Glutamatergic neuron (in vitro differentiated cells): ENCODE results near the gene DNM3. TPM values are rescaled to one million over a fixed set of nuclear protein-coding genes. Genes with fewer than 3 reads are reported as not detected.

Source experiments
- DNase-seq: peaks from one replicate; pipeline ENCODE4 v3.0.0; 2022
- H3K27ac Mint-ChIP-seq: one replicate; pipeline ENCODE4 v1.8.0; 2020; ENCODE audit warnings: mild to moderate bottlenecking, mixed read lengths, inconsistent platforms; ENCODE audit not compliant: unreplicated experiment
- H3K27me3 Mint-ChIP-seq: one replicate; pipeline ENCODE4 v1.8.0; 2020; ENCODE audit warnings: mild to moderate bottlenecking, moderate library complexity, mixed read lengths, inconsistent platforms; ENCODE audit not compliant: unreplicated experiment
- H3K36me3 Mint-ChIP-seq: one replicate; pipeline ENCODE4 v1.8.0; 2020; ENCODE audit warnings: mild to moderate bottlenecking, mixed read lengths, inconsistent platforms; ENCODE audit not compliant: unreplicated experiment
- H3K4me1 Mint-ChIP-seq: one replicate; pipeline ENCODE4 v1.8.0; 2020; ENCODE audit warnings: mild to moderate bottlenecking, low read depth, mixed read lengths, inconsistent platforms; ENCODE audit not compliant: unreplicated experiment
- H3K4me3 Mint-ChIP-seq: one replicate; pipeline ENCODE4 v1.8.0; 2020; ENCODE audit warnings: mild to moderate bottlenecking, mixed read lengths, inconsistent platforms; ENCODE audit not compliant: unreplicated experiment
- H3K9me3 Mint-ChIP-seq: one replicate; pipeline ENCODE4 v1.8.0; 2020; ENCODE audit warnings: mild to moderate bottlenecking, moderate library complexity, mixed read lengths, inconsistent platforms; ENCODE audit not compliant: unreplicated experiment
- CTCF ChIP-seq: fragments of 200-600 bp; sonication (generic); IDR thresholded peaks from one replicate; pipeline ENCODE4 v1.5.0; 2021; ENCODE audit not compliant: partially characterized antibody, unreplicated experiment
- total RNA-seq: library from RNA; stranded (reverse); fragmentation: NEBNext Ultra II Directional; extraction: Animal tissue kit (Norgen Biotek cat#: 25700); gene quantifications from one replicate; pipeline ENCODE4 v1.2.1, GENCODE V29; 2021; ENCODE audit not compliant: unreplicated experiment

The DNM3 gene
- total RNA-seq, 1 donor from 2014 or later, result 11.4 TPM

GRCh38 chr1:172230526-172230925 lies 389.2 kb downstream of the DNM3 start:
- Mint-ChIP-seq H3K36me3 (no peaks in the 10 kb centered on the region), H3K4me3 (no peak overlapping the region), H3K9me3 (peaks cover 2% of the 10 kb centered on the region), H3K27me3 (no peaks in the 10 kb centered on the region), H3K4me1 (no peaks in the 10 kb centered on the region), H3K27ac (no peak overlapping the region)
- DNase-seq, result no peak
- no peak for TF ChIP-seq CTCF

GRCh38 chr1:172236958-172237357 lies 395.7 kb downstream of the DNM3 start:
- TF ChIP-seq CTCF, result no peak
- H3K9me3 Mint-ChIP-seq, result no peaks in the 10 kb centered on the region
- H3K36me3 Mint-ChIP-seq, result no peaks in the 10 kb centered on the region
- no peak overlapping the region for H3K27ac Mint-ChIP-seq
- no peaks in the 10 kb centered on the region for H3K27me3 Mint-ChIP-seq
- DNase-seq, result no peak
- H3K4me3 Mint-ChIP-seq, result no peak overlapping the region
- peaks cover 3% of the 10 kb centered on the region for H3K4me1 Mint-ChIP-seq

GRCh38 chr1:172238158-172238557 lies 396.9 kb downstream of the DNM3 start:
- no peaks in the 10 kb centered on the region for H3K27me3 Mint-ChIP-seq
- no peak overlapping the region for H3K4me3 Mint-ChIP-seq
- H3K4me1 Mint-ChIP-seq, result peaks cover 3% of the 10 kb centered on the region
- TF ChIP-seq CTCF, result no peak
- H3K27ac Mint-ChIP-seq, result no peak overlapping the region
- H3K36me3 Mint-ChIP-seq, result no peaks in the 10 kb centered on the region
- DNase-seq, result no peak
- H3K9me3 Mint-ChIP-seq, result no peaks in the 10 kb centered on the region

GRCh38 chr1:172238965-172239364 lies 397.7 kb downstream of the DNM3 start:
- H3K4me1 Mint-ChIP-seq, result peaks cover 3% of the 10 kb centered on the region
- DNase-seq, result no peak
- no peak overlapping the region for H3K4me3 Mint-ChIP-seq
- no peak overlapping the region for H3K27ac Mint-ChIP-seq
- no peak for TF ChIP-seq CTCF
- no peaks in the 10 kb centered on the region for H3K9me3 Mint-ChIP-seq
- H3K36me3 Mint-ChIP-seq, result no peaks in the 10 kb centered on the region
- no peaks in the 10 kb centered on the region for H3K27me3 Mint-ChIP-seq

- peaks cover 3% of the 10 kb centered on the region for H3K4me1 Mint-ChIP-seq
- no peaks in the 10 kb centered on the region for H3K9me3 Mint-ChIP-seq
- H3K4me3 Mint-ChIP-seq, result no peak overlapping the region
- DNase-seq, result no peak
- H3K36me3 Mint-ChIP-seq, result no peaks in the 10 kb centered on the region
- no peak for TF ChIP-seq CTCF
- H3K27me3 Mint-ChIP-seq, result no peaks in the 10 kb centered on the region
- H3K27ac Mint-ChIP-seq, result no peak overlapping the region
Measured at GRCh38 chr1:172239901-172240300, 398.6 kb downstream of the DNM3 start.
